Peyer's patch (tissue), 4 donors: ENCODE results near the gene TRAPPC2L. TPM values are rescaled to one million over a fixed set of nuclear protein-coding genes. Genes with fewer than 3 reads are reported as not detected.
A peak's percentile ranks its signal among the peaks of the same experiment; 100 is the strongest.

Experiments
- DNase-seq, 3 donors: peaks; one replicate each; pipeline ENCODE4 v3.0.0-alpha.2; 2017 to 2019
- H3K27ac ChIP-seq, 4 donors: fragments of 200-600 bp; sonication (generic); one replicate each; pipeline ENCODE4 v1.5.1; 2016 to 2019
- H3K27me3 ChIP-seq, 2 donors: fragments of 200-600 bp; sonication (generic); one replicate each; pipeline ENCODE4 v1.5.1; 2019
- H3K36me3 ChIP-seq, 3 donors: fragments of 200-600 bp; sonication (generic); one replicate each; pipeline ENCODE4 v1.5.1; 2016 to 2019
- H3K4me1 ChIP-seq, 4 donors: fragments of 200-600 bp; sonication (generic); one replicate each; pipeline ENCODE4 v1.5.1; 2016 to 2019
- H3K4me3 ChIP-seq, 4 donors: fragments of 200-600 bp; sonication (generic); 1 replicate in 3 of 4; 2 replicates in 1 of 4; pipeline ENCODE4 v1.5.1; 2016 to 2019; ENCODE audit warnings: mild to moderate bottlenecking in 1 of 4
- H3K9me3 ChIP-seq, 4 donors: fragments of 200-600 bp; sonication (generic); one replicate each; pipeline ENCODE4 v1.5.1; 2016 to 2019; ENCODE audit warnings: mild to moderate bottlenecking in 1 of 4
- CTCF ChIP-seq, 6 experiments: fragments of 450-650 bp in 4 of 6; fragments of 200-600 bp in 2 of 6; sonication (generic) in 1 of 6; IDR thresholded peaks; one replicate each; pipeline ENCODE4 v1.5.1; 2017 to 2019; ENCODE audit warnings: antibody characterized with exemption in 6 of 6, mild to moderate bottlenecking in 3 of 6, moderate library complexity in 1 of 6
- POLR2A ChIP-seq, 2 donors: fragments of 450-650 bp; IDR thresholded peaks; one replicate each; pipeline ENCODE4 v1.5.1; 2017; ENCODE audit warnings: antibody characterized with exemption in 2 of 2, mild to moderate bottlenecking in 2 of 2, moderate library complexity in 2 of 2
- total RNA-seq, 4 donors: library from RNA; depleted of rRNA; stranded (reverse); fragments of >200 nt; gene quantifications; one replicate each; pipeline ENCODE4 v1.1.0, GENCODE V29; 2016

The TRAPPC2L gene
- total RNA-seq, 4 donors from 2014 or later: 20.4 to 47.9 (median 35.4) TPM

GRCh38 chr16:88854306-88855111 is 2.4 kb upstream of the TRAPPC2L start:
- no peaks in the 10 kb centered on the region for H3K27me3 ChIP-seq
- DNase-seq: peak; percentile 51 to 69 (median 60)
- TF ChIP-seq CTCF (IDR thresholded peaks at IDR 0.05): no peak
- no peak for TF ChIP-seq POLR2A (IDR thresholded peaks at IDR 0.05)
- H3K4me1 ChIP-seq: peaks cover 0 to 32% (median 14%) of the 10 kb centered on the region in 4 donors
- H3K27ac ChIP-seq: peak overlapping the region in 2 of 4 donors; percentile 27 to 40
- H3K4me3 ChIP-seq: no peak overlapping the region
- no peaks in the 10 kb centered on the region for H3K9me3 ChIP-seq
- peaks cover 0 to 13% (median 0%) of the 10 kb centered on the region in 3 donors for H3K36me3 ChIP-seq

- Histone ChIP-seq H3K27ac (peak overlapping the region in 1 of 4 donors; percentile 89), H3K36me3 (peaks cover 0 to 20% (median 0%) of the 10 kb centered on the region in 3 donors), H3K9me3 (no peaks in the 10 kb centered on the region), H3K4me1 (peaks cover 0 to 32% (median 14%) of the 10 kb centered on the region in 4 donors), H3K27me3 (no peaks in the 10 kb centered on the region), H3K4me3 (no peak overlapping the region)
- TF ChIP-seq CTCF (IDR thresholded peaks at IDR 0.05): no peak
- TF ChIP-seq POLR2A (IDR thresholded peaks at IDR 0.05): no peak
- no peak for DNase-seq
These were observed 1.8 kb upstream of the TRAPPC2L start for GRCh38 chr16:88855176-88855575.

- Histone ChIP-seq H3K27me3 (no peaks in the 10 kb centered on the region), H3K36me3 (peaks cover 0 to 25% (median 0%) of the 10 kb centered on the region in 3 donors), H3K27ac (peak overlapping the region; percentile 84 to 89 (median 86)), H3K9me3 (no peaks in the 10 kb centered on the region), H3K4me3 (peak overlapping the region; percentile 81 to 95 (median 93)), H3K4me1 (peaks cover 0 to 32% (median 14%) of the 10 kb centered on the region in 4 donors)
- TF ChIP-seq POLR2A (IDR thresholded peaks at IDR 0.05) (no peak), CTCF (IDR thresholded peaks at IDR 0.05) (no peak)
- DNase-seq: no peak
These were observed 1.2 kb upstream of the TRAPPC2L start for GRCh38 chr16:88855736-88856121.

GRCh38 chr16:88856122-88856827 is 652 bp upstream of the TRAPPC2L start:
- H3K4me1 ChIP-seq: peaks cover 0 to 32% (median 14%) of the 10 kb centered on the region in 4 donors
- no peaks in the 10 kb centered on the region for H3K27me3 ChIP-seq
- TF ChIP-seq CTCF (IDR thresholded peaks at IDR 0.05) (no peak), POLR2A (IDR thresholded peaks at IDR 0.05) (no peak)
- no peaks in the 10 kb centered on the region for H3K9me3 ChIP-seq
- DNase-seq: peak in 2 of 3 donors; percentile 54 to 56
- peaks cover 0 to 31% (median 0%) of the 10 kb centered on the region in 3 donors for H3K36me3 ChIP-seq
- H3K27ac ChIP-seq: peak overlapping the region; percentile 84 to 89 (median 86)
- H3K4me3 ChIP-seq: peak overlapping the region; percentile 81 to 95 (median 93)

GRCh38 chr16:88857728-88858339 is 907 bp downstream of the TRAPPC2L start:
- H3K4me3 ChIP-seq: peak overlapping the region; percentile 81 to 95 (median 93)
- H3K9me3 ChIP-seq: no peaks in the 10 kb centered on the region
- peak; percentile 81 to 91 (median 86) for DNase-seq
- H3K4me1 ChIP-seq: peaks cover 0 to 32% (median 14%) of the 10 kb centered on the region in 4 donors
- H3K27ac ChIP-seq: peak overlapping the region; percentile 84 to 89 (median 86)
- no peaks in the 10 kb centered on the region for H3K27me3 ChIP-seq
- H3K36me3 ChIP-seq: peaks cover 0 to 39% (median 0%) of the 10 kb centered on the region in 3 donors
- TF ChIP-seq POLR2A (IDR thresholded peaks at IDR 0.05): no peak
- TF ChIP-seq CTCF (IDR thresholded peaks at IDR 0.05): peak; percentile 57 to 77 (median 70)
